ENCODE measurements around the gene RAB28.

Gene RAB28

DNA sequence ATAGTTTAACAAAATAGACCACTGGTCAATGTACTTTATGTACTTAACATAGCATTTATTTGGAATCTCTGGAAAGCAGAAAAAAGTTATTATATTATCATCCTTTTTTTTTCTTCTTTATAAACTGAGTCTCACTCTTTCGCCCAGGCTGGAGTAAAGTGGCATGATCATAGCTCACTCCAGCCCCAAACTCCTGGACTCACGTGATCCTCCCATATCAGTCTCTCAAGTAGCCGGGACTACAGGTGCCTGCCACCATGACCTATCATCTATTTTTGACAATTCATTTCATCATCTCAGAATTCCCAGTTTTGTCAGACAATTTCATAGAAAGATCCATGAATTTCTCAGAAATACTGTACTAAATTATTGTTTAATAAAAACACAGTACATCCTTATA is 12.7 kb downstream of the RAB28 start:
- no peaks in the 10 kb centered on the region for H3K9me2 ChIP-seq (replicated peaks; ENCODE audit: low read depth, low read length)
- H3K79me2 ChIP-seq (ENCODE audit: insufficient read depth, low read length): peaks cover 38% of the 10 kb centered on the region; the same call in 1 of the 2 replicates
- no peaks in the 10 kb centered on the region for H3F3A ChIP-seq (ENCODE audit: low read depth)
- H3K4me3 ChIP-seq (ENCODE audit: low read length, poor library complexity, severe bottlenecking): no peak overlapping the region
- no peak overlapping the region for H2AFZ ChIP-seq (ENCODE audit: low read length)
- H3K4me1 ChIP-seq (ENCODE audit: insufficient read depth, low read length, poor library complexity, severe bottlenecking): peaks cover 13% of the 10 kb centered on the region
- H3K4me2 ChIP-seq (ENCODE audit: low read depth, low read length, poor library complexity, severe bottlenecking): no peak overlapping the region
- no peaks in the 10 kb centered on the region for H4K20me1 ChIP-seq (ENCODE audit: insufficient read depth, low read length, poor library complexity, severe bottlenecking)
- peaks cover 10% of the 10 kb centered on the region; the same call in 1 of the 2 replicates for H3K36me3 ChIP-seq (ENCODE audit: insufficient read depth, low read length)
- no peak for TF ChIP-seq EZH2phosphoT487 (IDR thresholded peaks at IDR 0.05; ENCODE audit: borderline replicate concordance)
- TF ChIP-seq, protein P1, sequence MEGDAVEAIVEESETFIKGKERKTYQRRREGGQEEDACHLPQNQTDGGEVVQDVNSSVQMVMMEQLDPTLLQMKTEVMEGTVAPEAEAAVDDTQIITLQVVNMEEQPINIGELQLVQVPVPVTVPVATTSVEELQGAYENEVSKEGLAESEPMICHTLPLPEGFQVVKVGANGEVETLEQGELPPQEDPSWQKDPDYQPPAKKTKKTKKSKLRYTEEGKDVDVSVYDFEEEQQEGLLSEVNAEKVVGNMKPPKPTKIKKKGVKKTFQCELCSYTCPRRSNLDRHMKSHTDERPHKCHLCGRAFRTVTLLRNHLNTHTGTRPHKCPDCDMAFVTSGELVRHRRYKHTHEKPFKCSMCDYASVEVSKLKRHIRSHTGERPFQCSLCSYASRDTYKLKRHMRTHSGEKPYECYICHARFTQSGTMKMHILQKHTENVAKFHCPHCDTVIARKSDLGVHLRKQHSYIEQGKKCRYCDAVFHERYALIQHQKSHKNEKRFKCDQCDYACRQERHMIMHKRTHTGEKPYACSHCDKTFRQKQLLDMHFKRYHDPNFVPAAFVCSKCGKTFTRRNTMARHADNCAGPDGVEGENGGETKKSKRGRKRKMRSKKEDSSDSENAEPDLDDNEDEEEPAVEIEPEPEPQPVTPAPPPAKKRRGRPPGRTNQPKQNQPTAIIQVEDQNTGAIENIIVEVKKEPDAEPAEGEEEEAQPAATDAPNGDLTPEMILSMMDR (conservative IDR thresholded peaks at IDR 0.05; ENCODE audit: low read length): no peak
- H3K27me3 ChIP-seq (ENCODE audit: insufficient read depth, low read length, poor library complexity, severe bottlenecking): no peaks in the 10 kb centered on the region
- H3K9me3 ChIP-seq (ENCODE audit: insufficient read depth, low read depth, low read length): no peaks in the 10 kb centered on the region
- H3K9ac ChIP-seq (ENCODE audit: low read depth, low read length, poor library complexity, severe bottlenecking): no peak overlapping the region

DNA sequence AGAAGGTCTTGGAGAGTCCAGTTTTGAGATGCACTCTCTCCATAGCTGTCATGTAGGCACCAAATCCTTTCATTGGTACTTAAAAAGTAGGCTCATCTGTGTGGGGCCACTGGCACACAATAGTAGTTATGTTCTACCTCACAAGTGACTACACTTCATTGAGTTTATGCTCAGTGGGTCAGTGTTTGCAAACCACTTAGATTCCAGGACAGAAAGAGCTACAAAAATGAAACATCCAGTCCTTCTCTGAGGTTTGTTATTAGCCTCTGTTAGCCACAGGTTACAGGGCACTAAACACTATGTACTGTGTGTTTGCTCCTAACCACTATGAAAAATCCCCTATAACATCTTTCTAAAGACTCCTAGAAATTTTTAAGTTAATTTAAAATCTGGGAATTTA is 13.8 kb downstream of the RAB28 start:
- Histone ChIP-seq H2AFZ (ENCODE audit: low read length) (no peak overlapping the region), H4K20me1 (ENCODE audit: insufficient read depth, low read length, poor library complexity, severe bottlenecking) (no peaks in the 10 kb centered on the region), H3K9me2 (replicated peaks; ENCODE audit: low read depth, low read length) (no peaks in the 10 kb centered on the region), H3F3A (ENCODE audit: low read depth) (no peaks in the 10 kb centered on the region), H3K4me2 (ENCODE audit: low read depth, low read length, poor library complexity, severe bottlenecking) (no peak overlapping the region), H3K4me1 (ENCODE audit: insufficient read depth, low read length, poor library complexity, severe bottlenecking) (peaks cover 11% of the 10 kb centered on the region), H3K9ac (ENCODE audit: low read depth, low read length, poor library complexity, severe bottlenecking) (no peak overlapping the region), H3K4me3 (ENCODE audit: low read length, poor library complexity, severe bottlenecking) (no peak overlapping the region), H3K79me2 (ENCODE audit: insufficient read depth, low read length) (peaks cover 40% of the 10 kb centered on the region), H3K27me3 (ENCODE audit: insufficient read depth, low read length, poor library complexity, severe bottlenecking) (no peaks in the 10 kb centered on the region), H3K9me3 (ENCODE audit: insufficient read depth, low read depth, low read length) (peaks cover 6% of the 10 kb centered on the region; the same call in 1 of the 2 replicates), H3K36me3 (ENCODE audit: insufficient read depth, low read length) (peaks cover 15% of the 10 kb centered on the region; the same call in 1 of the 2 replicates)
- no peak for TF ChIP-seq EZH2phosphoT487 (IDR thresholded peaks at IDR 0.05; ENCODE audit: borderline replicate concordance)

DNA sequence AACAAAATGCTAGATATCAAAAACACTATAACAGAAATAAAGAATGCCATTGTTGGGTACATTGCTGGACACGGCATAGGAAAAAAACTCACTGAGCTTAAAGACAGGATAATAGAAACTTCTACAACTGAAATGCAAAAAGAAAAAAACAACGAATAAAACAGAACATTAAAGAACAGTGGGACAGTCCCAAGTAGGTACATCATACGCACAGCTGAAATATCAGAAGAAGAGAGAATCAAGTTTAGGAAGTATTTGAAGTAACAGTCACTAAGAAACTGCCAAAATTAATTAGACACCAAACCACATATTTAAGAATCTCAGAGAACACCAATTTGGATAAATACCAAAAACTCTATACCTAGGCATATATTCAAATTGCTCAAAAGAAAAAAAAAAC is 19.2 kb downstream of the RAB28 start:
- H3K36me3 ChIP-seq (ENCODE audit: insufficient read depth, low read length): peaks cover 10% of the 10 kb centered on the region; the same call in 1 of the 2 replicates
- H2AFZ ChIP-seq (ENCODE audit: low read length): no peak overlapping the region
- no peaks in the 10 kb centered on the region for H3K9me2 ChIP-seq (replicated peaks; ENCODE audit: low read depth, low read length)
- H3K4me2 ChIP-seq (ENCODE audit: low read depth, low read length, poor library complexity, severe bottlenecking): no peak overlapping the region
- no peaks in the 10 kb centered on the region for H3K27me3 ChIP-seq (ENCODE audit: insufficient read depth, low read length, poor library complexity, severe bottlenecking)
- peaks cover 6% of the 10 kb centered on the region; the same call in 1 of the 2 replicates for H3K9me3 ChIP-seq (ENCODE audit: insufficient read depth, low read depth, low read length)
- no peak overlapping the region for H3K9ac ChIP-seq (ENCODE audit: low read depth, low read length, poor library complexity, severe bottlenecking)
- H3F3A ChIP-seq (ENCODE audit: low read depth): no peaks in the 10 kb centered on the region
- no peaks in the 10 kb centered on the region for H4K20me1 ChIP-seq (ENCODE audit: insufficient read depth, low read length, poor library complexity, severe bottlenecking)
- H3K4me3 ChIP-seq (ENCODE audit: low read length, poor library complexity, severe bottlenecking): no peak overlapping the region
- H3K4me1 ChIP-seq (ENCODE audit: insufficient read depth, low read length, poor library complexity, severe bottlenecking): peaks cover 16% of the 10 kb centered on the region
- peaks cover 44% of the 10 kb centered on the region for H3K79me2 ChIP-seq (ENCODE audit: insufficient read depth, low read length)
- no peak for TF ChIP-seq EZH2phosphoT487 (IDR thresholded peaks at IDR 0.05; ENCODE audit: borderline replicate concordance)
- TF ChIP-seq, protein P1 (conservative IDR thresholded peaks at IDR 0.05; ENCODE audit: low read length): no peak

DNA sequence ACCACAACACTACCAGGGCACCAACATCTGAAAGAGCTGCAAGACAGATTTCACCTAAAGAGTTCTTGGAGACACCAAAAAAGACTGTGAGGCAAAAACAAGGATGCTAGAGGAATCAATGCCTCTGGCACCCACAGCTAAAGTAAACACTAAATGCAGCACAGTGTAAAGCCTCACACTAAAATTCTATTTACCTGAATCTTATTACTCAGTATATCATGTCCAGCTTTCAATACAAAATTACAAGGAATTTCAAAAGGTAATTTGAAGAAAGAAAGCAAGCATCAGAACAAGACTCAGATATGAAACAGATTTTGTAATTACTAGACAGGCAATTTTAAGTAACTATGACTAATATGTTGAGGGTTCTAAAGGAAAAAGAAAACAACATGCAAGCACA is 19.6 kb downstream of the RAB28 start:
- no peaks in the 10 kb centered on the region for H3K9me2 ChIP-seq (replicated peaks; ENCODE audit: low read depth, low read length)
- no peak overlapping the region for H3K4me2 ChIP-seq (ENCODE audit: low read depth, low read length, poor library complexity, severe bottlenecking)
- peaks cover 10% of the 10 kb centered on the region; the same call in 1 of the 2 replicates for H3K36me3 ChIP-seq (ENCODE audit: insufficient read depth, low read length)
- H2AFZ ChIP-seq (ENCODE audit: low read length): no peak overlapping the region
- H3K27me3 ChIP-seq (ENCODE audit: insufficient read depth, low read length, poor library complexity, severe bottlenecking): no peaks in the 10 kb centered on the region
- H3F3A ChIP-seq (ENCODE audit: low read depth): no peaks in the 10 kb centered on the region
- H3K9me3 ChIP-seq (ENCODE audit: insufficient read depth, low read depth, low read length): peaks cover 6% of the 10 kb centered on the region; the same call in 1 of the 2 replicates
- TF ChIP-seq, protein P1 (conservative IDR thresholded peaks at IDR 0.05; ENCODE audit: low read length): no peak
- TF ChIP-seq EZH2phosphoT487 (IDR thresholded peaks at IDR 0.05; ENCODE audit: borderline replicate concordance): no peak
- H3K79me2 ChIP-seq (ENCODE audit: insufficient read depth, low read length): peaks cover 44% of the 10 kb centered on the region
- H3K4me3 ChIP-seq (ENCODE audit: low read length, poor library complexity, severe bottlenecking): no peak overlapping the region
- peaks cover 20% of the 10 kb centered on the region for H3K4me1 ChIP-seq (ENCODE audit: insufficient read depth, low read length, poor library complexity, severe bottlenecking)
- no peaks in the 10 kb centered on the region for H4K20me1 ChIP-seq (ENCODE audit: insufficient read depth, low read length, poor library complexity, severe bottlenecking)
- no peak overlapping the region for H3K9ac ChIP-seq (ENCODE audit: low read depth, low read length, poor library complexity, severe bottlenecking)

Measured in Loucy (cell line).